K562 (cell line): Measurements from ENCODE around the gene ROMO1. TPM values are rescaled to one million over a fixed set of nuclear protein-coding genes. Genes with fewer than 3 reads are reported as not detected.

ENCODE experiments used
- BRF2 ChIP-seq: IDR thresholded peaks from 3 replicates; pipeline ENCODE4 v1.6.1; 2011; ENCODE audit warnings: borderline replicate concordance, mild to moderate bottlenecking; ENCODE audit not compliant: insufficient read length, insufficient read depth
- CTCF ChIP-seq, 3 experiments: IDR thresholded peaks in 2 of 3; conservative IDR thresholded peaks in 1 of 3; 2 replicates each; pipeline ENCODE4 v1.5.1; 2011 to 2012; ENCODE audit warnings: low read length in 3 of 3, mild to moderate bottlenecking in 3 of 3, control low read depth in 2 of 3, improper control_type of control experiment in 1 of 3, inconsistent platforms in 1 of 3, low read depth in 1 of 3, mixed read lengths in 1 of 3, moderate library complexity in 1 of 3; ENCODE audit not compliant: insufficient read depth in 2 of 3
- ILF3 ChIP-seq: fragments of 450-650 bp; IDR thresholded peaks from 2 replicates; pipeline ENCODE4 v1.6.1; 2018; ENCODE audit warnings: antibody characterized with exemption, mild to moderate bottlenecking, moderate library complexity, borderline replicate concordance
- MGA ChIP-seq: fragments of 450-650 bp; IDR thresholded peaks from 2 replicates; pipeline ENCODE4 v1.6.1; 2016; ENCODE audit warnings: mild to moderate bottlenecking, moderate library complexity
- RBM17 ChIP-seq: fragments of 200-400 bp; formaldehyde crosslinking; IDR thresholded peaks from 2 replicates; pipeline ENCODE4 v1.6.1; 2017; ENCODE audit warnings: low read depth, mild to moderate bottlenecking, low read length, borderline replicate concordance
- TCFL5 ChIP-seq: fragments of 250-450 bp; sonication (Bioruptor Pico); conservative IDR thresholded peaks from 2 replicates; pipeline ENCODE4 v1.6.1; 2021; ENCODE audit warnings: mild to moderate bottlenecking, moderate library complexity, matching md5 sums
- ZEB2 ChIP-seq: fragments of 450-650 bp; IDR thresholded peaks from 2 replicates; pipeline ENCODE4 v1.6.1; 2016
- ZNF197 ChIP-seq: fragments of 200-800 bp; sonication (Bioruptor generic); IDR thresholded peaks from 2 replicates; pipeline ENCODE4 v1.6.1; 2016; ENCODE audit warnings: low read depth, missing genetic modification characterization, missing compliant biosample characterization
- ZNF668 ChIP-seq: fragments of 250-450 bp; sonication (Bioruptor Pico); IDR thresholded peaks from 2 replicates; pipeline ENCODE4 v1.8.0; 2022; ENCODE audit warnings: mild to moderate bottlenecking, inconsistent platforms
- polyA plus RNA-seq, 8 experiments: library from polyadenylated mRNA; depleted of rRNA in 4 of 8; stranded (reverse) in 5 of 8; unstranded in 3 of 8; fragments of >200 nt; fragmentation: Nextera tagmentation in 2 of 8; fragmentation: Illumina TruSeq in 1 of 8; extraction: Ambion mirVana in 2 of 8; extraction: Trizol in 1 of 8; gene quantifications; 2 replicates each; pipeline versions ENCODE4 v1.2.1 to v1.2.3, GENCODE V29; 2011 to 2014; ENCODE audit warnings: inconsistent platforms in 1 of 8, missing spikeins in 1 of 8
- total RNA-seq, 7 experiments: library from RNA; depleted of rRNA in 6 of 7; stranded (reverse); fragments of >200 nt in 6 of 7; fragmentation: Illumina TruSeq in 2 of 7; extraction: Trizol in 2 of 7; gene quantifications; 2 replicates each; pipeline versions ENCODE4 v1.2.1 to v1.2.3, GENCODE V29; 2011 to 2021; ENCODE audit warnings: low replicate concordance in 1 of 7
- TF ChIP-seq, protein P1 (sequence below): sonication (generic); formaldehyde crosslinking; IDR thresholded peaks from 2 replicates; pipeline ENCODE4 v1.8.1; 2023; ENCODE audit warnings: mild to moderate bottlenecking, missing genetic modification reagents

Gene ROMO1
- total and polyA plus RNA-seq, 9 of the 15 experiments (the other 6 are each of a cell fraction or from before 2014, with no cell fraction given), result 31.8 to 741 (median 226) TPM

DNA sequence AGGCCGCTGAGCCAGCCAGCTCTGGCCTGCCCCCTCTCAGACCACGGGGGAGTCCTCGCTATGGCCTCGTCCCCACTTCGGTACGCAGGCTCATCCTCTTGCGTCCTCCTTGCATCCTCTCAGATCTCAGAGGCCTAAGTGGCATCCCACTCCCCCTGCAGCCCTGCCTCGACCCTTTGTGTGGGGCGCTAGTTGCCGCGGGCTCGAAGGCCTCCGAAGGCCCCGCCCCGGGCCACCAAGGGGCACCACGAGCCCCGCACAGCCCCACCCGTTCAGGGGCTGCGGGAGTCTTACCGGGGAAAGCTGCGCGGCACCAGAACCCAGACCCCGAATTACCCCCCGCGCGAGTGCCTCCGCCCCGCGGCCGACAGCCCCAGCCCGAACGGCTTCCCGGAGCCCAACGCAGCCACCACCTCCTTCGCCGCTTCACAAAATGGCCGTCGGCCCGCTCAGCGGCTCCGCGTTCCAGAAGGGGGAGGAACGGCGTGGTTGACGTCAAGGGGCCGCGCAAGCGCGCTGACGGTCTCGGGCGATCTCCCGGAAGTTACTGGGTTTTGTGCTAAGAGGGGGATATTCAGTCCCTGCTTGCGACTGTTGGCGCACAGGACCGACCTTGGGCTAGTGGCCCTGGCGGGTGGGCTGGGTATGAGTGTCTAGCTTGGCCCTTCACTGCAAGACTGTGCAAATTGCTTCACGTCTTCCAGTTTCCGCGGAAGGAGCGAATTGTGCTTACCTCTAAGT, 34.6 kb upstream of the ROMO1 start, which contains the start of the genes CPNE1 and RBM12 (continued):
- TF ChIP-seq BRF2 (no peak), CTCF (IDR thresholded peaks at IDR 0.05 in 2 of 3, conservative IDR thresholded peaks at IDR 0.05 in 1 of 3; ENCODE audit: insufficient read depth in 2 of 3, low read depth in 1 of 3, low read length in 3 of 3) (no peak), ZEB2 (no peak), MGA (peak; percentile 95), ILF3 (no peak), TCFL5 (CRISPR knock-in tag) (no peak), RBM17 (no peak), ZNF668 (CRISPR knock-in tag) (no peak), ZNF197 (CRISPR knock-in tag) (0 out of 2 replicates have a peak, but pooled peaks have one; percentile 53)
- TF ChIP-seq, protein P1, sequence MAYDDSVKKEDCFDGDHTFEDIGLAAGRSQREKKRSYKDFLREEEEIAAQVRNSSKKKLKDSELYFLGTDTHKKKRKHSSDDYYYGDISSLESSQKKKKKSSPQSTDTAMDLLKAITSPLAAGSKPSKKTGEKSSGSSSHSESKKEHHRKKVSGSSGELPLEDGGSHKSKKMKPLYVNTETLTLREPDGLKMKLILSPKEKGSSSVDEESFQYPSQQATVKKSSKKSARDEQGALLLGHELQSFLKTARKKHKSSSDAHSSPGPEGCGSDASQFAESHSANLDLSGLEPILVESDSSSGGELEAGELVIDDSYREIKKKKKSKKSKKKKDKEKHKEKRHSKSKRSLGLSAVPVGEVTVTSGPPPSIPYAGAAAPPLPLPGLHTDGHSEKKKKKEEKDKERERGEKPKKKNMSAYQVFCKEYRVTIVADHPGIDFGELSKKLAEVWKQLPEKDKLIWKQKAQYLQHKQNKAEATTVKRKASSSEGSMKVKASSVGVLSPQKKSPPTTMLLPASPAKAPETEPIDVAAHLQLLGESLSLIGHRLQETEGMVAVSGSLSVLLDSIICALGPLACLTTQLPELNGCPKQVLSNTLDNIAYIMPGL (CRISPR knock-in tag), result peak; percentile 80; the same call in 1 of the 2 replicates
